ENCODE data around the gene SEC14L2.

DNA sequence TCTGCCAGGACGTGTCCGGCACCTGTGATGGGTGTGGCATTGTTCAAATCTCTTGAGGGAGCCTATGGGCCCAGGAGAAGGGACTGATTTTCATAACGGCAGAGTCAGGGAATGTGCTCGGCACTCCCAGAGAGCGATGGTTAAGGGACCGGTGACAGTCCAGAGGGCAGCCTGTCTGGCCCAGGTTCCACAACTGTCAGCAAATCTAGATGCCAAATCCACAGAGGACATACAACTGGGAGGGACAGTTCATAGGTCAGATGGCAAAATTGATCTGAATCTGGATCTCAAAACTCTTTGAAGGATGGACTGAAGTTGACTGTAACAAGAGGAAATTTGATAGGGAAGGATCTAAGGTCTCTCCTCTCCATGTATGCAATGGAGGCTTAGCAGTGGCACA, 7.5 kb downstream of the SEC14L2 start:
- TF ChIP-seq, protein P1, sequence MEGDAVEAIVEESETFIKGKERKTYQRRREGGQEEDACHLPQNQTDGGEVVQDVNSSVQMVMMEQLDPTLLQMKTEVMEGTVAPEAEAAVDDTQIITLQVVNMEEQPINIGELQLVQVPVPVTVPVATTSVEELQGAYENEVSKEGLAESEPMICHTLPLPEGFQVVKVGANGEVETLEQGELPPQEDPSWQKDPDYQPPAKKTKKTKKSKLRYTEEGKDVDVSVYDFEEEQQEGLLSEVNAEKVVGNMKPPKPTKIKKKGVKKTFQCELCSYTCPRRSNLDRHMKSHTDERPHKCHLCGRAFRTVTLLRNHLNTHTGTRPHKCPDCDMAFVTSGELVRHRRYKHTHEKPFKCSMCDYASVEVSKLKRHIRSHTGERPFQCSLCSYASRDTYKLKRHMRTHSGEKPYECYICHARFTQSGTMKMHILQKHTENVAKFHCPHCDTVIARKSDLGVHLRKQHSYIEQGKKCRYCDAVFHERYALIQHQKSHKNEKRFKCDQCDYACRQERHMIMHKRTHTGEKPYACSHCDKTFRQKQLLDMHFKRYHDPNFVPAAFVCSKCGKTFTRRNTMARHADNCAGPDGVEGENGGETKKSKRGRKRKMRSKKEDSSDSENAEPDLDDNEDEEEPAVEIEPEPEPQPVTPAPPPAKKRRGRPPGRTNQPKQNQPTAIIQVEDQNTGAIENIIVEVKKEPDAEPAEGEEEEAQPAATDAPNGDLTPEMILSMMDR (IDR thresholded peaks at IDR 0.05), result no peak
- no peak for TF ChIP-seq EZH2 (IDR thresholded peaks at IDR 0.05; ENCODE audit: borderline replicate concordance, insufficient read depth, low read depth, low read length, poor library complexity, severe bottlenecking)
